GM23248 (cell line): ENCODE measurements around the gene ATG13. TPM values are rescaled to one million over a fixed set of nuclear protein-coding genes. Genes with fewer than 3 reads are reported as not detected.
A peak's percentile ranks its signal among the peaks of the same experiment; 100 is the strongest.
"Not testable (repeated sequence)": the region's sequence is repeated elsewhere in the genome, so short reads cannot be mapped to it uniquely, and the experiment has no call there.

ENCODE experiments used
- DNase-seq: peaks from one replicate; pipeline ENCODE4 v3.0.0-alpha.2; 2015
- H2AFZ ChIP-seq: fragments of 200-600 bp; sonication (generic); 2 replicates; pipeline ENCODE4 v1.6.1; 2016; ENCODE audit warnings: antibody characterized with exemption
- H3F3A ChIP-seq: fragments of 200-600 bp; sonication (generic); 2 replicates; pipeline ENCODE4 v1.6.1; 2016; ENCODE audit warnings: mild to moderate bottlenecking, antibody characterized with exemption, mixed run types; ENCODE audit not compliant: insufficient read depth
- H3K27ac ChIP-seq: fragments of 200-600 bp; sonication (generic); 2 replicates; pipeline ENCODE4 v1.5.1; 2016; ENCODE audit warnings: mild to moderate bottlenecking
- H3K27me3 ChIP-seq: fragments of 200-600 bp; sonication (generic); replicated peaks from 2 replicates; pipeline ENCODE4 v1.6.1; 2016; ENCODE audit warnings: mild to moderate bottlenecking; ENCODE audit not compliant: insufficient read depth
- H3K36me3 ChIP-seq: fragments of 200-600 bp; sonication (generic); 2 replicates; pipeline ENCODE4 v1.6.1; 2016; ENCODE audit warnings: low read depth, mild to moderate bottlenecking
- H3K4me1 ChIP-seq: fragments of 200-600 bp; sonication (generic); 2 replicates; pipeline ENCODE4 v1.6.1; 2016; ENCODE audit warnings: mild to moderate bottlenecking; ENCODE audit not compliant: insufficient read depth
- H3K4me2 ChIP-seq: fragments of 200-600 bp; sonication (generic); one replicate; pipeline ENCODE4 v1.6.1; 2016; ENCODE audit warnings: mild to moderate bottlenecking; ENCODE audit not compliant: unreplicated experiment
- H3K4me3 ChIP-seq: fragments of 200-600 bp; sonication (generic); 2 replicates; pipeline ENCODE4 v1.5.1; 2016; ENCODE audit warnings: mild to moderate bottlenecking
- H3K79me2 ChIP-seq: fragments of 200-600 bp; sonication (generic); 2 replicates; pipeline ENCODE4 v1.6.1; 2016; ENCODE audit warnings: mild to moderate bottlenecking; ENCODE audit not compliant: insufficient read depth
- H3K9ac ChIP-seq: fragments of 200-600 bp; sonication (generic); 2 replicates; pipeline ENCODE4 v1.6.1; 2016; ENCODE audit warnings: mild to moderate bottlenecking
- H3K9me2 ChIP-seq: fragments of 200-600 bp; sonication (generic); 2 replicates; pipeline ENCODE4 v1.6.1; 2016; ENCODE audit warnings: mixed run types, mild to moderate bottlenecking, moderate library complexity; ENCODE audit not compliant: insufficient read depth
- H3K9me3 ChIP-seq: fragments of 200-600 bp; sonication (generic); one replicate; pipeline ENCODE4 v1.6.1; 2017; ENCODE audit warnings: low read depth
- H4K20me1 ChIP-seq: fragments of 200-600 bp; sonication (generic); 2 replicates; pipeline ENCODE4 v1.6.0; 2016; ENCODE audit not compliant: insufficient read depth
- EZH2 ChIP-seq: fragments of 200-600 bp; sonication (generic); IDR thresholded peaks from 2 replicates; pipeline ENCODE4 v1.6.1; 2018; ENCODE audit warnings: antibody characterized with exemption, mild to moderate bottlenecking; ENCODE audit not compliant: insufficient read depth, poor library complexity, severe bottlenecking
- EZH2phosphoT487 ChIP-seq: fragments of 200-600 bp; sonication (generic); IDR thresholded peaks from 2 replicates; pipeline ENCODE4 v1.6.1; 2018; ENCODE audit warnings: antibody characterized with exemption, moderate library complexity, mild to moderate bottlenecking, low read depth; ENCODE audit not compliant: insufficient read depth
- WGBS, 2 experiments: methylation state at CpG; one replicate each; pipeline ENCODE4 v1.1.6; 2015 to 2017; ENCODE audit warnings: low lambda C conversion rate in 2 of 2, low coverage in 1 of 2; ENCODE audit errors: missing lambda C conversion rate in 2 of 2; 5-methylcytosine and 5-hydroxymethylcytosine counted together
- in situ Hi-C: fragments of 300-500 bp; cut with MboI; formaldehyde crosslinking; loops from 2 replicates; pipeline ENCODE4 v1.15.0; 2020
- polyA plus RNA-seq: library from polyadenylated mRNA; unstranded; fragments of >200 nt; fragmentation: Nextera tagmentation; extraction: Ambion mirVana; gene quantifications from 2 replicates; pipeline ENCODE4 v1.2.1, GENCODE V29; 2016
- total RNA-seq: library from RNA; depleted of rRNA; stranded (reverse); fragments of >200 nt; shearing (Covaris generic); gene quantifications from 2 replicates; pipeline ENCODE4 v1.2.3, GENCODE V29; 2014

Gene ATG13
- total and polyA plus RNA-seq, 2 experiments from 2014 or later, result 55.1 to 118 TPM

DNA sequence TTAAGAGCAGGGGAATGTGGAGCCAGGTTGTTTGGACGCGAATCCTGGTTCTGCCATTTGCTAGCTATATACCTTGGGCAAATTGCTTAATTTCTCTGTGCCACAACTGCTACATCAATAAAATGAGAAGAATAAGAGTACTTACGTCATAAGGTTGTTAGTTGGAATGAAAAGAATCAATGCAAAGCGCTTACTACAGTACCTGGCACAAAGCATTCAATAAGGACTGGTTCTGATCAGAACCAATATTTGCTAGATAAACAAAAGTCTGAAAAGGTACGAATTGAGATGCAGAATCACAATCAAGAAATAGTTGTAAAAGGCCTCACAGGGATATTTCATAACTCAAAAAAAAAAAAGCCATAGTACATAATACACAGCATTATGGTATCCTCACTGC, 34.8 kb upstream of the ATG13 start:
- peaks cover 86% of the 10 kb centered on the region for H3K79me2 ChIP-seq
- 93 to 94% methylated on average over 5 of the region's 5 CpGs for WGBS, 2 experiments

DNA sequence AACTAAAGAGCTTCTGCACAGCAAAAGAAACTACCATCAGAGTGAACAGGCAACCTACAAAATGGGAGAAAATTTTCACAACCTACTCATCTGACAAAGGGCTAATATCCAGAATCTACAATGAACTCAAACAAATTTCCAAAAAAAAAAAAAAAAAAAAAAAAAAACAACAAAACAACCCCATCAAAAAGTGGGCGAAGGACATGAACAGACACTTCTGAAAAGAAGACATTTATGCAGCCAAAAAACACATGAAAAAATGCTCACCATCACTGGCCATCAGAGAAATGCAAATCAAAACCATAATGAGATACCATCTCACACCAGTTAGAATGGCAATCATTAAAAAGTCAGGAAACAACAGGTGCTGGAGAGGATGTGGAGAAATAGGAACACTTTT, 33.8 kb upstream of the ATG13 start:
- H3K4me1 ChIP-seq, H3F3A ChIP-seq, H3K4me3 ChIP-seq, in situ Hi-C loops, H3K4me2 ChIP-seq, H3K27ac ChIP-seq, H3K27me3 ChIP-seq, DNase-seq, H2AFZ ChIP-seq, H3K9me3 ChIP-seq, H4K20me1 ChIP-seq, H3K9ac ChIP-seq, H3K9me2 ChIP-seq, H3K36me3 ChIP-seq: not testable (repeated sequence)
- 86 to 100% methylated on average over 1 of the region's 1 CpG for WGBS, 2 experiments
- H3K79me2 ChIP-seq, result peaks cover 86% of the 10 kb centered on the region

More for the DNA sequence above, 34.8 kb upstream of the ATG13 start:
- H3K4me3 ChIP-seq, result no peak overlapping the region
- in situ Hi-C loops, result no loop called here
- no peaks in the 10 kb centered on the region; the same call in 1 of the 2 replicates for H4K20me1 ChIP-seq
- H3K27me3 ChIP-seq, result no peaks in the 10 kb centered on the region
- no peak overlapping the region for H3K4me2 ChIP-seq
- H3F3A ChIP-seq, result no peaks in the 10 kb centered on the region
- no peak overlapping the region for H2AFZ ChIP-seq
- H3K4me1 ChIP-seq, result no peaks in the 10 kb centered on the region
- no peak for DNase-seq
- no peak overlapping the region for H3K9ac ChIP-seq
- no peak for TF ChIP-seq EZH2phosphoT487
- H3K9me3 ChIP-seq, result no peaks in the 10 kb centered on the region
- H3K9me2 ChIP-seq, result no peaks in the 10 kb centered on the region
- no peak overlapping the region for H3K27ac ChIP-seq
- no peaks in the 10 kb centered on the region for H3K36me3 ChIP-seq

- H3K4me1 ChIP-seq, result peaks cover 22% of the 10 kb centered on the region
- H3K79me2 ChIP-seq, result peaks cover 87% of the 10 kb centered on the region
- peaks cover 11% of the 10 kb centered on the region; the same call in 1 of the 2 replicates for H3F3A ChIP-seq
- no peak overlapping the region for H2AFZ ChIP-seq
- DNase-seq, result no peak
- no peaks in the 10 kb centered on the region for H3K36me3 ChIP-seq
- H3K4me2 ChIP-seq, result no peak overlapping the region
- no peak overlapping the region for H3K9ac ChIP-seq
- H3K4me3 ChIP-seq, result no peak overlapping the region
- H3K9me3 ChIP-seq, result no peaks in the 10 kb centered on the region
- H3K9me2 ChIP-seq, result no peaks in the 10 kb centered on the region
- 0 out of 2 replicates have a peak, but pooled peaks cover 3% of the 10 kb centered on the region for H4K20me1 ChIP-seq
- in situ Hi-C loops, result no loop called here
- no peaks in the 10 kb centered on the region for H3K27me3 ChIP-seq
- TF ChIP-seq EZH2 (no peak), EZH2phosphoT487 (no peak)
- no peak overlapping the region for H3K27ac ChIP-seq
- 87 to 93% methylated on average over 5 of the region's 5 CpGs for WGBS, 2 experiments
Measured at GRCh38 chr11:46588131-46588530, 29.2 kb upstream of the ATG13 start.

DNA sequence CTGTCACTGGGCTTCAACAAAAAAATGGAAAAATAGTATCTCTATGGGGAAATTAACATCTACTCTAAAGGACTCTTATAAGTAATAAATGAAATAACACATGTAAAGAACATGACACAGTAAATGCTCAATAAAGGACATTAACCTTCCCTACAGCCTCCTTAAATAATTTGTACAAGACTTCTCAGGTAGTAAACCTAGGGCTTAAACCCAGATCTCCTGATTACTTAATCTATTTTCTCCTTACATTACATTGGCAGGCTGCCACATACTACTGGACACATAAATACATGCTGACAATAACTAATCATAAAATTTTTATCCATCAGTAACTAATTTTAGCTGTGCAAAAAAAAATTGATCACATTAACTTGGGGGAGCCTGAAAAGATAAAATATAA, 28.4 kb upstream of the ATG13 start:
- no peaks in the 10 kb centered on the region for H3K9me3 ChIP-seq
- H3K4me1 ChIP-seq, result peaks cover 22% of the 10 kb centered on the region
- TF ChIP-seq EZH2phosphoT487 (no peak), EZH2 (no peak)
- no peak overlapping the region for H2AFZ ChIP-seq
- H3K9me2 ChIP-seq, result no peaks in the 10 kb centered on the region
- peaks cover 94% of the 10 kb centered on the region for H3K79me2 ChIP-seq
- peaks cover 11% of the 10 kb centered on the region; the same call in 1 of the 2 replicates for H3F3A ChIP-seq
- no peaks in the 10 kb centered on the region for H3K36me3 ChIP-seq
- DNase-seq, result peak; percentile 12
- H3K4me3 ChIP-seq, result no peak overlapping the region
- H4K20me1 ChIP-seq, result 0 out of 2 replicates have a peak, but pooled peaks cover 3% of the 10 kb centered on the region
- in situ Hi-C loops, result no loop called here
- H3K9ac ChIP-seq, result no peak overlapping the region
- H3K4me2 ChIP-seq, result no peak overlapping the region
- H3K27me3 ChIP-seq, result no peaks in the 10 kb centered on the region
- H3K27ac ChIP-seq, result no peak overlapping the region
